ENCODE data around the gene PLXND1.

PLXND1 gene

GRCh38 chr3:129507181-129507831 lies 99.2 kb downstream of the PLXND1 start:
- no peaks in the 10 kb centered on the region for H3K4me1 ChIP-seq (ENCODE audit: insufficient read depth, low read length)
- H2AFZ ChIP-seq (ENCODE audit: low read depth, low read length), result no peak overlapping the region
- no peak overlapping the region for H3K27ac ChIP-seq (ENCODE audit: low read length)
- ATAC-seq (ENCODE audit: insufficient read depth, low read depth) (no peak), DNase-seq (no peak)
- TF ChIP-seq CTCF (IDR thresholded peaks at IDR 0.05; ENCODE audit: borderline replicate concordance, extremely low read depth, low read length, poor library complexity, severe bottlenecking), result no peak
- no peak for TF ChIP-seq EZH2 (IDR thresholded peaks at IDR 0.05; ENCODE audit: borderline replicate concordance, low read depth, low read length, severe bottlenecking)
- no peak overlapping the region for H3K9ac ChIP-seq (ENCODE audit: low read depth, low read length)
- no peak overlapping the region for H3K4me3 ChIP-seq (ENCODE audit: low read depth in 1 of 2, low read length in 2 of 2)
- no peak overlapping the region for H3K4me2 ChIP-seq (ENCODE audit: insufficient read depth, low read length)
- H3K36me3 ChIP-seq (ENCODE audit: insufficient read depth, low read length), result peaks cover 43% of the 10 kb centered on the region
- H3K27me3 ChIP-seq (ENCODE audit: insufficient read depth, low read length, poor library complexity), result no peaks in the 10 kb centered on the region
- H3K79me2 ChIP-seq (ENCODE audit: insufficient read depth, low read length), result no peaks in the 10 kb centered on the region
- H3K9me3 ChIP-seq (ENCODE audit: insufficient read depth, low read length, severe bottlenecking), result no peaks in the 10 kb centered on the region
- no peaks in the 10 kb centered on the region for H4K20me1 ChIP-seq (ENCODE audit: insufficient read depth, low read length)

- H3K9ac ChIP-seq (ENCODE audit: low read depth, low read length), result no peak overlapping the region
Observed at GRCh38 chr3:129506231-129506742, 100.2 kb downstream of the PLXND1 start.

GRCh38 chr3:129505341-129505740 lies 101.1 kb downstream of the PLXND1 start:
- H3K4me3 ChIP-seq (ENCODE audit: low read depth in 1 of 2, low read length in 2 of 2), result no peak overlapping the region
- no peaks in the 10 kb centered on the region for H3K79me2 ChIP-seq (ENCODE audit: insufficient read depth, low read length)
- no peak overlapping the region for H2AFZ ChIP-seq (ENCODE audit: low read depth, low read length)
- ATAC-seq (ENCODE audit: insufficient read depth, low read depth), result no peak
- no peaks in the 10 kb centered on the region for H3K4me1 ChIP-seq (ENCODE audit: insufficient read depth, low read length)
- H3K36me3 ChIP-seq (ENCODE audit: insufficient read depth, low read length), result peaks cover 58% of the 10 kb centered on the region
- H3K27ac ChIP-seq (ENCODE audit: low read length), result no peak overlapping the region
- H3K9ac ChIP-seq (ENCODE audit: low read depth, low read length), result no peak overlapping the region
- no peak for DNase-seq
- no peaks in the 10 kb centered on the region for H3K9me3 ChIP-seq (ENCODE audit: insufficient read depth, low read length, severe bottlenecking)
- no peaks in the 10 kb centered on the region for H4K20me1 ChIP-seq (ENCODE audit: insufficient read depth, low read length)
- TF ChIP-seq EZH2 (IDR thresholded peaks at IDR 0.05; ENCODE audit: borderline replicate concordance, low read depth, low read length, severe bottlenecking) (no peak), CTCF (IDR thresholded peaks at IDR 0.05; ENCODE audit: borderline replicate concordance, extremely low read depth, low read length, poor library complexity, severe bottlenecking) (no peak)
- no peaks in the 10 kb centered on the region for H3K27me3 ChIP-seq (ENCODE audit: insufficient read depth, low read length, poor library complexity)
- no peak overlapping the region for H3K4me2 ChIP-seq (ENCODE audit: insufficient read depth, low read length)

More at GRCh38 chr3:129506231-129506742, 100.2 kb downstream of the PLXND1 start:
- Histone ChIP-seq H3K27ac (ENCODE audit: low read length) (no peak overlapping the region), H3K4me3 (ENCODE audit: low read depth in 1 of 2, low read length in 2 of 2) (no peak overlapping the region), H3K4me1 (ENCODE audit: insufficient read depth, low read length) (no peaks in the 10 kb centered on the region), H4K20me1 (ENCODE audit: insufficient read depth, low read length) (no peaks in the 10 kb centered on the region), H3K27me3 (ENCODE audit: insufficient read depth, low read length, poor library complexity) (no peaks in the 10 kb centered on the region), H3K9me3 (ENCODE audit: insufficient read depth, low read length, severe bottlenecking) (no peaks in the 10 kb centered on the region), H3K4me2 (ENCODE audit: insufficient read depth, low read length) (no peak overlapping the region), H3K79me2 (ENCODE audit: insufficient read depth, low read length) (no peaks in the 10 kb centered on the region), H2AFZ (ENCODE audit: low read depth, low read length) (no peak overlapping the region), H3K36me3 (ENCODE audit: insufficient read depth, low read length) (peaks cover 50% of the 10 kb centered on the region)
- TF ChIP-seq EZH2 (IDR thresholded peaks at IDR 0.05; ENCODE audit: borderline replicate concordance, low read depth, low read length, severe bottlenecking), result no peak
- DNase-seq (no peak), ATAC-seq (ENCODE audit: insufficient read depth, low read depth) (no peak)
